HUES64 (cell line): Measurements from ENCODE around the gene KIF1B.
"Not testable (repeated sequence)": the region's sequence is repeated elsewhere in the genome, so short reads cannot be mapped to it uniquely, and the experiment has no call there.

Source experiments
- H3K27ac ChIP-seq: 2 replicates; pipeline ENCODE4 v1.7.0; 2013; ENCODE audit warnings: low read depth, low read length, inconsistent platforms
- H3K27me3 ChIP-seq: 2 replicates; pipeline ENCODE4 v1.6.1; 2013; ENCODE audit warnings: mild to moderate bottlenecking, low read length; ENCODE audit not compliant: insufficient read depth
- H3K36me3 ChIP-seq: 2 replicates; pipeline ENCODE4 v1.6.1; 2013; ENCODE audit warnings: mild to moderate bottlenecking, low read length; ENCODE audit not compliant: insufficient read depth
- H3K4me1 ChIP-seq: 2 replicates; pipeline ENCODE4 v1.6.1; 2013; ENCODE audit warnings: mild to moderate bottlenecking, low read length, moderate library complexity; ENCODE audit not compliant: insufficient read depth
- H3K4me3 ChIP-seq: 2 replicates; pipeline ENCODE4 v1.5.1; 2013; ENCODE audit warnings: mild to moderate bottlenecking, low read length, moderate library complexity
- H3K9ac ChIP-seq: 2 replicates; pipeline ENCODE4 v1.6.1; 2013; ENCODE audit warnings: mild to moderate bottlenecking, low read depth, low read length
- H3K9me3 ChIP-seq: 2 replicates; pipeline ENCODE4 v1.6.1; 2013; ENCODE audit warnings: low read depth, low read length; ENCODE audit not compliant: insufficient read depth
- WGBS: fragments of 150-250, 120-280 bp; methylation state at CpG from one replicate; pipeline ENCODE4 v1.1.7; 2013; ENCODE audit warnings: missing lambda C conversion rate; 5-methylcytosine and 5-hydroxymethylcytosine counted together

The KIF1B gene

DNA sequence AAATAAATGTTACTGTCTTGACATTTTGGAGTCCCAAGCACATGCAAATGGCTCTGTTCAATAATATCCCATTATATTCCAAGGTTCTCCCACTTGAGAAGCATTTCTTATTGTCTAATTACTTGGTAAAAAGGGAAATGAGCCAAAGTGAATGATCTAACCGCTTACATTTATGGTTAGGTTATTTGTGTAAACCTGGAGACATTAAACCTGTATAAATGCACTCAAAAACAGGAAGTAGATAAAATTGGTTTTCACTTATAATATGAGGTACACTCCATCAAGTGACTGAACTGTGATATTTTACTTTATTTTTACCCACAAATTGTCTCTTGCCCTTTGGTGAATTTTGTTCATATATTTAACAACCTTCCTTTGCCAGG lies 26.8 kb downstream of the KIF1B start:
- Histone ChIP-seq H3K36me3 (peaks cover 16% of the 10 kb centered on the region), H3K27ac (no peak overlapping the region), H3K9me3 (no peaks in the 10 kb centered on the region), H3K4me3 (no peak overlapping the region), H3K4me1 (no peaks in the 10 kb centered on the region), H3K27me3 (no peaks in the 10 kb centered on the region), H3K9ac (no peak overlapping the region)
- 100% methylated on average over 1 of the region's 1 CpG for WGBS

DNA sequence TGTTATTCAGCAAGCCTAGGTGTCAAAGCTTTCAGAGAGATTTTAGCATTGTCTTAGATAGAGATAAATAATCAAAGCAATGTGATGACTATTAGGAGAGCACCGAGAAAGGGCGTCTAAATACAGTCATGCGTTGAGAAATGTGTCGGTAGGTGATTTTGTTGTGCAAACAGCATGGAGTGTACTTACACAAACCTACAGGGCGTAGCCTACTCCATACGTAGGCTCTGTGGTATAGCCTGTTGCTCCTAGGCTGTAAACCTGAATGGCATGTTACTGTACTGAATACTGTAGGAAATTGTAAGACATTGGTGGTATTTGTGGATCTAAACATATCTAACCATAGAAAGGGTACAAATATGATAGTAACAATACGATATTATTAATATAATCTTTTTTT lies 31.8 kb downstream of the KIF1B start:
- H3K36me3 ChIP-seq: no peaks in the 10 kb centered on the region
- no peaks in the 10 kb centered on the region for H3K9me3 ChIP-seq
- no peak overlapping the region for H3K27ac ChIP-seq
- no peaks in the 10 kb centered on the region for H3K27me3 ChIP-seq
- WGBS: 93% methylated on average over 6 of the region's 7 CpGs
- no peak overlapping the region for H3K9ac ChIP-seq
- no peak overlapping the region for H3K4me3 ChIP-seq
- H3K4me1 ChIP-seq: no peaks in the 10 kb centered on the region

DNA sequence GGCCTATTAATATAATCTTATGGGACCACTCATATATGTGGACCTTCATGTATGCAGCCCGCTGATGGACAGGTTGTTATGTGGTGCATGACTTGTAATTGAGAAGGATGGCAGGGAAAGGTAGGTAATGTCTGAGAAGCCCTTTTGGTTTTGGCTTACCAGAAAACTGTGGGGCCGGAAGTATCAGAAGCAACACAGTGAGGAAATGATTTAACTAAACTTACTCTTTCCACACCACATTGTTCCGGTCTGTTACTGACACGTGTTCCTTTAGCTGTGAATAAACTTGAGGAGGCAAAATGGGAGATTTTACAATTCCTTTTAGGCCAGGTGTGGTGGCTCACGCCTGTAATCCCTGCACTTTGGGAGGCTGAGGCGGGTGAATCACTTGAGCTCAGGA lies 32.4 kb downstream of the KIF1B start:
- 0 out of 2 replicates have a peak, but pooled peaks cover 3% of the 10 kb centered on the region for H3K36me3 ChIP-seq
- no peak overlapping the region for H3K9ac ChIP-seq
- 95% methylated on average over 6 of the region's 6 CpGs for WGBS
- H3K27me3 ChIP-seq: no peaks in the 10 kb centered on the region
- no peak overlapping the region for H3K27ac ChIP-seq
- no peaks in the 10 kb centered on the region for H3K9me3 ChIP-seq
- no peak overlapping the region for H3K4me3 ChIP-seq
- H3K4me1 ChIP-seq: no peaks in the 10 kb centered on the region

DNA sequence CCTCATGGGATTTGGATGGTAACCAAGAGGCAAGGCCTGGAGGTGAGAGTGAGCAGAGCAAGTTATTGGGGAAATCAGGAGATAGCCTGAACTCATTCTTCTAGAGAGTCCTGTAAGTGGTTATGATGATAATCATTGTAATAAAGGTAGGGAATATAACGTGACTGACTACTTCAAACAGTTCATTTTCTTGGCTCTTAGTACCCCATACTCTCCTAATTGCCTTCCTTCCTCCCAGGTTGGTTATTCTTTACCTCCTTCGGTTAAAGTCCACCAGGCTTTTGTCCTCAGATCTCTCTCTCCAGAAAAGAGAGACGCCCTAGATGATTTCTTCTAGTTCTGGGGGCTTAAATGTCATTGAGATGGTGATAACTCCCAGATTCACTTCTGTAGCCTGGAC lies 35.3 kb downstream of the KIF1B start:
- Histone ChIP-seq H3K36me3 (0 out of 2 replicates have a peak, but pooled peaks cover 3% of the 10 kb centered on the region), H3K27me3 (no peaks in the 10 kb centered on the region), H3K4me3 (no peak overlapping the region), H3K9ac (no peak overlapping the region), H3K4me1 (no peaks in the 10 kb centered on the region), H3K27ac (no peak overlapping the region), H3K9me3 (no peaks in the 10 kb centered on the region)
- 78% methylated on average over 3 of the region's 3 CpGs for WGBS

DNA sequence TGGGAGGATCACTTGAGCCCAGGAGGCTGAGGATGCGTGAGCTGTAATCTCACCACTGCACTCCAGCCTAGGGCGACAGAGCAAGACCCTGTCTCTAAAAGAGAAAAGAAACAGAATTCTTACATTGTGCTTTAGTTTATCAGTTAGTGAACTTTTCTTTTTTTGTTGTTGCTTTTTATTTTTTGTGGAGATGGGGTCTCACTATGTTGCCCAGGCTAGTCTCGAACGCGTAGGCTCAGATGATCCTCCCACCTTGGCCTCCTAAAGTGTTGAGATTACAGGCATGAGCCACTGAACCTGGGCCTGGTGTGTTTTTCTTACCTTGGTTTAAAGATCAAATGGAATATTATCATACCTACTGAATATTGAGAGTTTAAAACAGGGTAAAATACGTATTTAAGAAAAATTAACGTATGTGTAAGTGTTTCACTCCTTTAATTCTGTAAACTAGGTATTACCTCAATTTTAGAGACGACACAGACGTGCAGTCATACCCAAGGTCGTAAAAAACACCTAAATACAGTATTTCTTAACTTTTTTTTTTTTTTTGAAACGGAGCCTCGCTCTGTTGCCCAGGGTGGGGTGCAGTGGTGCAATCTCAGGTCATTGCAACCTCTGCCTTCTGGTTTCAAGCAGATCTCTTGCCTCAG lies 39.6 kb downstream of the KIF1B start:
- H3K4me3 ChIP-seq: no peak overlapping the region
- H3K9me3 ChIP-seq: no peaks in the 10 kb centered on the region
- no peaks in the 10 kb centered on the region for H3K27me3 ChIP-seq
- 0 out of 2 replicates have a peak, but pooled peaks cover 3% of the 10 kb centered on the region for H3K36me3 ChIP-seq
- WGBS: 95% methylated on average over 10 of the region's 12 CpGs
- H3K4me1 ChIP-seq: no peaks in the 10 kb centered on the region
- H3K9ac ChIP-seq: no peak overlapping the region
- H3K27ac ChIP-seq: no peak overlapping the region

DNA sequence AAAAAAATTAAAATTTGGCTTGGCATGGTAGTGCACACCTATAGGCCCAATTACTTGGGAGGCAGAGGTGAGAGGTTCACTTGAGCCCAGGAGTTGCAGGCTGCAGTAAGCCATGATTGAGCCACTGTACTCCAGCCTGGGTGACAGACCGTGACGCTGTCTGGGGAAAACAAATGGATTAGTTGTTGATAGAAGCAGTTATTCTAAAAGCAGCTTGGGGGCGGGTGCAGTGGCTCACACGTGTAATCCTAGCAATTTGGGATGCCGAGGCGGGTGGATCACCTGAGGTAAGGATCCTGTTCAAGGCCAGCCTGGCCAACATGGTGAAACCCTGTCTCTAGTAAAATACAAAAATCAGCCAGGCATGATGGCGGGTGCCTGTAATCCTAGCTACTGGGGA lies 40.3 kb downstream of the KIF1B start:
- Histone ChIP-seq H3K27ac (no peak overlapping the region), H3K27me3 (no peaks in the 10 kb centered on the region), H3K36me3 (0 out of 2 replicates have a peak, but pooled peaks cover 3% of the 10 kb centered on the region), H3K9ac (no peak overlapping the region), H3K4me1 (no peaks in the 10 kb centered on the region), H3K4me3 (no peak overlapping the region), H3K9me3 (no peaks in the 10 kb centered on the region)
- 89% methylated on average over 7 of the region's 7 CpGs for WGBS

DNA sequence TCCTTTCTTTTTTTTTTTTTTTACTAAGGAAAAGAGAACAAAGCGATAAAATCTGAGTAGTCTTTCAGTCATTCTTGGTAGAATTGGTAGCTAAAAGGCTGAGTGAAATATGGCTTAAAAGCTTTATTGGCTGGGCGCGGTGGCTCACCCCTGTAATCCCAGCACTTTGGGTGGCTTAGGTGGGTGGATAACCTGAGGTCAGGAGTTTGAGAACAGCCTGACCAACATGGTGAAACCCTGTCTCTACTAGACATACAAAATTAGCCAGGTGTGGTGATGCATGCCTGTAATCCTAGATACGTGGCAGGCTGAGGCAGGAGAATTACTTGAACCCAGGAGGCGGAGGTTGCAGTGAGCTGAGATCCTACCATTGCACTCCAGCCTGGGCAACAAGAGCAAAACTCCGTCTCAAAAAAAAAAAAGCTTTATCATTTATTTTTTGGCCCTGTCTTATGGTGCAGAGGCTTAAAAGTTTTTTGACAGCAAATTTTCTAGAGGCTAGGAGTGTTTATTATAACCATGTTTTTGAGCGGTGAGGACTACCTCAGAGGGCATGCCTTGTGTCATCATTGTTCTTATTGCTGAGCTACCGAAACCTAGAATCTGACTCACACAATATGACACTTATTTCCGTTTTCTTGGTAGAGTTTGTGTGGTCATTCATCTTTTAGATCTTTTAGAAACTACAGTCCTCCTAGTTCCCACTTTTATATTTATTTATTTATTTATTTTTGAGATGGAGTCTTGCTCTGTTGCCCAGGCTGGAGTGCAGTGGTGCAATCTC lies 41.1 kb downstream of the KIF1B start:
- WGBS: 96% methylated on average over 8 of the region's 9 CpGs
- H3K27ac ChIP-seq, H3K27me3 ChIP-seq, H3K9ac ChIP-seq, H3K4me3 ChIP-seq, H3K4me1 ChIP-seq, H3K9me3 ChIP-seq: not testable (repeated sequence)
- peaks cover 10% of the 10 kb centered on the region for H3K36me3 ChIP-seq

DNA sequence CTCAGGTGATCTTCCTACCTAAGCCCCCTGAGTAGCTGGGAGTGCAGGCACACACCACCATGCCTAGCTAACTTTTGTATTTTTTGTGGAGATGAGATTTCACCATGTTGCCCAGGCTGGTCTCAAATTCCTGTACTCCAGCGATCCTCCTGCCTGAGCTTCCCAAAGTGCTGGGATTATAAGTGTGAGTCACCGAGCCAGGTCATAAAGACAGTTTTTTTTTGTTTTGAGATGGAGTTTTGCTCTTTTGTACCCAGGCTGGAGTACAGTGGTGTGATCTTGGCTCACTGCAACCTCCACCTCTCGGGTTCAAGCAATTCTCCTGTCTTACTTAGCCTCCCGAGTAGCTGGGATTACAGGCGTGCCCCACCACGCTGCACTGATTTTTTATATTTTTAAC lies 42.1 kb downstream of the KIF1B start:
- no peak overlapping the region for H3K9ac ChIP-seq
- H3K4me3 ChIP-seq: no peak overlapping the region
- H3K27ac ChIP-seq: no peak overlapping the region
- no peaks in the 10 kb centered on the region for H3K4me1 ChIP-seq
- H3K27me3 ChIP-seq: no peaks in the 10 kb centered on the region
- WGBS: 98% methylated on average over 6 of the region's 6 CpGs
- H3K36me3 ChIP-seq: peaks cover 15% of the 10 kb centered on the region
- H3K9me3 ChIP-seq: no peaks in the 10 kb centered on the region

DNA sequence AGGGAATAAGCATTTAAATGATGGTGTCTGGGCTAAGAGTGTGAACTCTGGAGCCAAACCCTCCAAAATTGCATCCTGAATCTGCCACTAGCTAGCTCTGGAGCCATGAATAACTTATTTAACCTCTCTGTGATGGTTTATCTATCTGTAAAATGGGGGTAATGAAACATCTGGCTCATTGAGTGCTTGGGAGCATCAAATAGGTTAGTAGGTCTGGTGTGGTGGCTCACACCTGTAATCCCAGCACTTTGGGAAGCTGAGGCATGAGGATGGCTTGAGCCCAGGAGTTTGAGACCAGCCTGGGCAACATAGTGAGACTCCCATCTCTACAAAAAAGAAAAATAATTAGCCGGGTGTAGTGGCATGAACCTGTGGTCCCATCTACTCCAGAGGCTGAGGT lies 42.8 kb downstream of the KIF1B start:
- no peak overlapping the region for H3K4me3 ChIP-seq
- H3K9ac ChIP-seq: no peak overlapping the region
- 87% methylated on average over 1 of the region's 1 CpG for WGBS
- H3K36me3 ChIP-seq: peaks cover 20% of the 10 kb centered on the region
- H3K9me3 ChIP-seq: no peaks in the 10 kb centered on the region
- H3K27me3 ChIP-seq: no peaks in the 10 kb centered on the region
- no peak overlapping the region for H3K27ac ChIP-seq
- H3K4me1 ChIP-seq: no peaks in the 10 kb centered on the region

DNA sequence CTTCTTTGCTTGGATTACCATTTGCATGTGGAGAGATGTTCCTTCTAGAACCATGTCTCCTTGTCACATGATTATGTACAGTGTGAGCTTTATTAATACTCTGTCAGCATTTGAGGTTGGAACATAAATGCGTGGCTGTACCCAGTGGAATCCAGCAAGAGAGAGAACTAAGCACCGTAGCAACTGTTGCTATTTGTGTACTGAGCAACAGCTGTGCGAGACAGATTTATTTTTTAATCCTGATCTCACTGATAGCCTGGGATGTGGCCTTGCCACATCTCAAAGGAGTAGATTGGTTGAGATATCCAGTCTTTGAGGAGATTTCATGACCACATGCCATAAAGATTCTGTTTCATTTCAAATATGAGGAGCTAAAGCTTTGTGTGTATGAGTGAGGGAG lies 43.4 kb downstream of the KIF1B start:
- no peak overlapping the region for H3K27ac ChIP-seq
- H3K36me3 ChIP-seq: peaks cover 26% of the 10 kb centered on the region
- H3K9ac ChIP-seq: no peak overlapping the region
- H3K4me1 ChIP-seq: no peaks in the 10 kb centered on the region
- H3K9me3 ChIP-seq: no peaks in the 10 kb centered on the region
- WGBS: 95% methylated on average over 3 of the region's 3 CpGs
- H3K4me3 ChIP-seq: no peak overlapping the region
- no peaks in the 10 kb centered on the region for H3K27me3 ChIP-seq

DNA sequence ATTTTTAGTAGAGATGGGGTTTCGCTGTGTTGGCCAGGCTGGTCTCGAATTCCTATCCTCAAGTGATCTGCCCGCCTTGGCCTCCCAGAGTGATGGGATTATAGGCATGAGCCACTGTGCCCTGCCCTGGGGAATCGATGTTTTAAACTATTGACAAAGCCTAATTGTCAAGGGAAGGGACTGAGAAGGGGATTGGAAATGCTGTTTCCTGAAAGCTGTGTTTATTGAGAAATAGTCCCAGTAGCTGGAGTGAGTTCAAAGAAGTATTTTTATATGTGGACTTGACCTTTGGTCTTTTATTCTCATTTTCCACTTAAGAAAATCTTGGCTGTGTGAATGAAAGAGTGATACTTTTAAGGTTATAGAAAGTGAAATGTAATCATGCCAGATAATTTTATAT lies 47.5 kb downstream of the KIF1B start:
- 96% methylated on average over 4 of the region's 4 CpGs for WGBS
- Histone ChIP-seq H3K4me3 (no peak overlapping the region), H3K27ac (no peak overlapping the region), H3K9ac (no peak overlapping the region), H3K27me3 (no peaks in the 10 kb centered on the region), H3K4me1 (no peaks in the 10 kb centered on the region), H3K9me3 (no peaks in the 10 kb centered on the region), H3K36me3 (peaks cover 56% of the 10 kb centered on the region)
